Stomach smooth muscle (tissue), 2 donors: Measurements from ENCODE around the gene HCN3.

Experiments used
- H3K27ac ChIP-seq: one replicate; pipeline ENCODE4 v1.7.0; 2013; ENCODE audit warnings: mild to moderate bottlenecking, low read length, inconsistent platforms
- H3K27me3 ChIP-seq, 2 donors: one replicate each; pipeline ENCODE4 v1.7.0; 2013; ENCODE audit warnings: low read length in 2 of 2; ENCODE audit not compliant: insufficient read depth in 2 of 2, control insufficient read depth in 1 of 2
- H3K36me3 ChIP-seq, 2 donors: one replicate each; pipeline ENCODE4 v1.7.0; 2013; ENCODE audit warnings: low read length in 2 of 2; ENCODE audit not compliant: control insufficient read depth in 2 of 2, insufficient read depth in 2 of 2
- H3K4me1 ChIP-seq: one replicate; pipeline ENCODE4 v1.7.0; 2013; ENCODE audit warnings: low read length; ENCODE audit not compliant: control insufficient read depth, insufficient read depth
- H3K4me3 ChIP-seq, 2 donors: one replicate each; pipeline ENCODE4 v1.7.0; 2013; ENCODE audit warnings: low read length in 2 of 2
- H3K9ac ChIP-seq, 2 donors: one replicate each; pipeline ENCODE4 v1.7.0; 2013; ENCODE audit warnings: low read length in 2 of 2, mild to moderate bottlenecking in 1 of 2
- H3K9me3 ChIP-seq, 2 donors: one replicate each; pipeline ENCODE4 v1.7.0; 2013; ENCODE audit warnings: low read length in 2 of 2; ENCODE audit not compliant: control insufficient read depth in 2 of 2
- donor health status: healthy.
- donor health status: Pancreatic carcinoma.

HCN3 gene

GRCh38 chr1:155319536-155319935 lies 42.3 kb downstream of the HCN3 start:
- Histone ChIP-seq H3K9me3 (no peaks in the 10 kb centered on the region), H3K4me3 (no peak overlapping the region), H3K27ac (no peak overlapping the region), H3K4me1 (peaks cover 42% of the 10 kb centered on the region), H3K9ac (no peak overlapping the region), H3K36me3 (peaks cover 8 to 9% of the 10 kb centered on the region in 2 donors), H3K27me3 (no peaks in the 10 kb centered on the region)

- Histone ChIP-seq H3K9me3 (no peaks in the 10 kb centered on the region), H3K36me3 (peaks cover 3 to 6% of the 10 kb centered on the region in 2 donors), H3K27ac (peak overlapping the region; percentile 88), H3K27me3 (no peaks in the 10 kb centered on the region), H3K4me3 (peak overlapping the region; percentile 73 to 91), H3K9ac (peak overlapping the region; percentile 62 to 71), H3K4me1 (peaks cover 46% of the 10 kb centered on the region)
Observed at GRCh38 chr1:155320252-155320651, 43.0 kb downstream of the HCN3 start.

GRCh38 chr1:155320661-155321617 lies 43.7 kb downstream of the HCN3 start, which contains the start of gene RUSC1:
TSS of gene RUSC1 (plus strand) at chr1:155320894. CDS start at chr1:155321774, 880 bp downstream.
- Histone ChIP-seq H3K9ac (peak within 1 kb of the TSS; percentile 62 to 71), H3K27me3 (no peaks in the 10 kb centered on the region), H3K4me3 (peak within 1 kb of the TSS; percentile 73 to 91), H3K27ac (peak within 1 kb of the TSS; percentile 88), H3K36me3 (peaks cover 3 to 6% of the 10 kb centered on the region in 2 donors), H3K9me3 (no peaks in the 10 kb centered on the region), H3K4me1 (peaks cover 53% of the 10 kb centered on the region)

- peak overlapping the region; percentile 55 to 62 for H3K9ac ChIP-seq
- H3K36me3 ChIP-seq, result peaks cover 3 to 9% of the 10 kb centered on the region in 2 donors
- H3K27me3 ChIP-seq, result no peaks in the 10 kb centered on the region
- H3K27ac ChIP-seq, result peak overlapping the region; percentile 88
- no peaks in the 10 kb centered on the region for H3K9me3 ChIP-seq
- peak overlapping the region; percentile 73 to 91 for H3K4me3 ChIP-seq
- peaks cover 55% of the 10 kb centered on the region for H3K4me1 ChIP-seq
Observed at GRCh38 chr1:155321639-155322503, 44.6 kb downstream of the HCN3 start.

- Histone ChIP-seq H3K4me1 (peaks cover 56% of the 10 kb centered on the region), H3K9me3 (no peaks in the 10 kb centered on the region), H3K4me3 (peak overlapping the region; percentile 73 to 91), H3K27me3 (no peaks in the 10 kb centered on the region), H3K9ac (peak overlapping the region; percentile 58 to 62), H3K27ac (peak overlapping the region; percentile 88), H3K36me3 (peaks cover 6 to 10% of the 10 kb centered on the region in 2 donors)
Observed at GRCh38 chr1:155322571-155322952, 45.3 kb downstream of the HCN3 start.

- peaks cover 8 to 13% of the 10 kb centered on the region in 2 donors for H3K36me3 ChIP-seq
- peak overlapping the region; percentile 88 for H3K27ac ChIP-seq
- H3K27me3 ChIP-seq, result no peaks in the 10 kb centered on the region
- H3K9ac ChIP-seq, result peak overlapping the region; percentile 72 to 80
- peaks cover 57% of the 10 kb centered on the region for H3K4me1 ChIP-seq
- peak overlapping the region; percentile 78 to 91 for H3K4me3 ChIP-seq
- H3K9me3 ChIP-seq, result no peaks in the 10 kb centered on the region
Observed at GRCh38 chr1:155322953-155323728, 45.9 kb downstream of the HCN3 start.

- Histone ChIP-seq H3K27me3 (no peaks in the 10 kb centered on the region), H3K9ac (peak overlapping the region; percentile 78 to 80), H3K27ac (peak overlapping the region; percentile 88), H3K4me1 (peaks cover 57% of the 10 kb centered on the region), H3K9me3 (no peaks in the 10 kb centered on the region), H3K36me3 (peaks cover 8 to 14% of the 10 kb centered on the region in 2 donors), H3K4me3 (peak overlapping the region; percentile 78 to 91)
Observed at GRCh38 chr1:155323729-155324036, 46.4 kb downstream of the HCN3 start.

GRCh38 chr1:155324037-155324716 lies 46.9 kb downstream of the HCN3 start:
- Histone ChIP-seq H3K36me3 (peaks cover 5 to 12% of the 10 kb centered on the region in 2 donors), H3K27me3 (no peaks in the 10 kb centered on the region), H3K4me3 (peak overlapping the region; percentile 78 to 91), H3K27ac (peak overlapping the region; percentile 88), H3K4me1 (peaks cover 57% of the 10 kb centered on the region), H3K9me3 (no peaks in the 10 kb centered on the region), H3K9ac (peak overlapping the region; percentile 79 to 80)

- Histone ChIP-seq H3K27me3 (no peaks in the 10 kb centered on the region), H3K4me1 (peaks cover 54% of the 10 kb centered on the region), H3K9ac (peak overlapping the region; percentile 75 to 79), H3K36me3 (peaks cover 5 to 12% of the 10 kb centered on the region in 2 donors), H3K27ac (peak overlapping the region; percentile 88), H3K4me3 (peak overlapping the region; percentile 78 to 91), H3K9me3 (no peaks in the 10 kb centered on the region)
Observed at GRCh38 chr1:155324717-155325602, 47.7 kb downstream of the HCN3 start.
